HG03045 (cell line): ENCODE results near the gene MTA1.

Source experiments
- ATAC-seq: cut with Tn5 transposase; IDR thresholded peaks from one replicate; pipeline ENCODE4 v1.9.1; 2021; ENCODE audit warnings: mild to moderate bottlenecking, moderate library complexity; ENCODE audit not compliant: unreplicated experiment

The MTA1 gene

DNA sequence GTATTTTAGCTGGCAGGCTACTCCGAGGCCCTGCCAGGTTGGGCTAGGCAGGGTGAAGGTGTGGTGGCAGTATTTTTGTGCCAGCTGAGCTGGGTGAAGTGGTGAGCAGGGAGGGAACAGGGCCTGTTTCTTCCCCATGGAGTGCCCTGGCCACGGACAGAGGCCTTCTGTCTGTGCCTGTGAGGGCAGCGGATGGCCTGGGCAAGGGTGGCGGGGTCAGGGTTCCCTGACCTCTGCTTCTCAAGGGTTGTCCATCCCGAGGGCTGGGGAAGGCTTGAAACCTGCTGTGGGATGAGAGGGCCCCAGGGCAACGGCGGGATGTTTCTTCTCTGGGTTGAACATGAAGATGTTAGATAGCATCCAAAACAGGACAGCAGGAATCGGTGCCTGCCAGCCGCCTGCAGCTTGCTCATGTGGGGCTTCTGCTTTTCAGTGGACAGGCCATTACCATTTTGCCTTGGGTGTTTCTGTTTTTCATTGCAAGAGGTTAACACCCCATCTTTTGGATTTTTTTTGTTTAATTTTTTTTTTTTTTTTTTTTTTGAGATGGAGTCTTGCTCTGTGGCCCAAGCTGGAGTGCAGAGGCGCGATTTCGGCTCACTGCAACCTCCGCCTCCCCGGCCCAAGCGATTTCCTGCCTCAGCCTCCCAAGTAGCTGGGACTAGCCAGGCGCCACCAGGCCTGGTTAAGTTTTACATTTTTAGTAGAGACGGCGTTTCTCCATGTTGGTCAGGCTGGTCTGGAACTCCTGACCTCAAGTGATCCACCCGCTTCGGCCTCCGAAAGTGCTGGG is 3.3 kb downstream of the MTA1 start:
- no peak for ATAC-seq

DNA sequence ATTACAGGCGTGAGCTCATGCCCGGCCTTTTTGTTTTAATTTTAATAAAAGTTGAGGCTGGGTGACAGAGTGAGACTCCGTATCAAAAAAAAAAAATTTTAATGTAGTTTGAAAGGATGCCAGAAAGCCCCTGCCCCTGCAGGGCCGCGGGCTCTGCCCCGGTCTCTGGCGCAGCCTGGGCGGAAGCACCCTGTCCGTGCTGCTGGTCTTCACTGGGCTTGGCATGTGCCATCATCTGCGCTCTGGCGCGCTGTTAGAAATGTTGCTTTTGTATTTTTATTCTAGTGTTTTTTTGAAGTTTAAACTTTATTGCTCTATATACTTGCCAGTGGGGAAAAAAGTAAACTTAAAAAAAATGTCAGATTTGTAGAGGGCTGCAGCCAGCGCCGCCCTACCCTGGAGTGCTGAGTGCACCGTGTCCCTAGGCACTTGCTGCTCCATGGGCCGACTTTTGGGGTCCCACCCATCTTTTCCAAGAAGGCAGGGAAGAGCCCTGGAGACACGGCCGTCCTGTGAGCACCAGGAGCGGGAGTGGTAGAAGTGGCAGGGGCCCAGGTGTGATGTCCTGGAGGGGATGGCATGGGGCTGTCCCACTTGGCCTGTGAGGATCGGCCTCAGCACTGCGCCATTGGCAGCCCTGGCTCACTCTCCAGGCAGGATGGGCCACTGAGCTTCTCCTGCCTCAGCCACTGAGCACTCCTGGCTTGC is 4.0 kb downstream of the MTA1 start:
- no peak for ATAC-seq

DNA sequence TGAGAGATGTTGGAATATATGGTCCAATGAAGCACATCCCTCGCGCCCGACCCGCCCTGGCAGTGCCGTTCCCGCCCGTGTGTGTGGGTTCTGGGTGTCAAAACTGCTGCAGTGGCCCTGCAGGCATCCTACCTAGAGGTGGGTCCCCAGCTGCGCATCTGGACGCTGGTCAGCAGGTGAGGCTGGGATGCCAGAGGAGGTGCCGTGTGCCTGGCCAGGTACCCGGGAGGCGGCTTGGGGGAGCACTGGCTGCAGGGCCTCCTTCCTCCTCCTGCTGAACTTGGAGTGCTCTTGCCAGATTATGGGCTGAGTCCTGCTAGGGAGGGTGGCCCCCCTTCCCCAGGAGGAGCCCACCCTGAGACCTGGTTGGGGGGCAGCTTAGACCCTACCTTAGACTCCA is 5.2 kb downstream of the MTA1 start:
- ATAC-seq: no peak

DNA sequence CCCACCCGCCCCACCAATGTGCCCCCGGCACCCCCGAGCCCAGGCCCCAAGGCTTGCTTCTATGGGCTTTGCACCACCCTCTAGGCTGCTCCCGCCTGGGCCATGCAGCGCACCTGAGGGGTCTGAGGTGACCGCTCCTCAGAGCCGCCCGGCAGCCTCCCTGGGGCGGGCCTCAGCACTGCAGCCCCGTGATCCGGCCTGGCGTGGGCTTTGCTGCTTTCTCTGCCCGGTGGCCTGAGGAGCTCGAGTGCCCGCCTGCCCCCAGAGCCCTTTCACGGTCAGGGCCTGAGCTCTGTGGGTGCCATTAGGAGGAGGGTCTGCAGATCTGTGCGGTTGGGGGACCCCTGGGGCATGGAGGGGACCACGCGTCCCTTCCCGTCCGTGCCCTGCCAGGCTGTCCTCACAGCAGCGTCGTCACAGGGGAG is 6.2 kb downstream of the MTA1 start:
- ATAC-seq: no peak

DNA sequence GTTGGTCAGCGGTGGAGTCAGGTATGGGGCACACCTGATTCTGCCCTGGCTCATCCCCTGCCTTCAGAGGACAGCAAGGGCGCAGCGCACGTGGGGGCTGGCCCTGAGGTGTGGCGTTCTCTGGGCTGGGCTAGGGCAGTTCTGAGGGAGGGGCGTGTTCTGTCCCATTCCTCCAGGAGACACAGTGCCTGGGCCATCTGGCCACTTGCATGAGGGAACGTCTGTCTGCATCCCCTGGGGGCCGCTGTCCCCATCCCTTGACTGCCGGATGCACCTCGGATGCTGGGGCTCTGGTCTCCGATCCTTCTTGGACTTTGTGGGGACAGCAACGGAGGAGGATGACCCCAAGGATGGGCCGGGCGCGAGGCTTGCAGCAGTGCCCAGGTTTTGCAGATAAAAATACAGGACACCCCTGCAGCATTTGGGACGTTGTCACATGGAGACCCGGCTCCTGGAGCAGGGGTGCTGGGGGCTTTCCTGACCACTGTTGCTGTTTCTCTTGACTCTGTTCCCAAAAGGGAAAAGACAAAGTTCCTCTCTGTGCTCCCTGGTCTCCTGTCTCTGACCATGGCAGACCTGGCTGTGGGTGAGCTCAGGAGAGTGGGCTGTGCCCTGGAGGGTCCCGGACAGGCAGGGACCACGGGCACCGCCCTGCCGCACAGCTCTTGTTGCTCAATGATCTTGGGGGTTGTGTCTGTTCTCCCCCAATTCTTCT is 6.9 kb downstream of the MTA1 start:
- no peak for ATAC-seq

DNA sequence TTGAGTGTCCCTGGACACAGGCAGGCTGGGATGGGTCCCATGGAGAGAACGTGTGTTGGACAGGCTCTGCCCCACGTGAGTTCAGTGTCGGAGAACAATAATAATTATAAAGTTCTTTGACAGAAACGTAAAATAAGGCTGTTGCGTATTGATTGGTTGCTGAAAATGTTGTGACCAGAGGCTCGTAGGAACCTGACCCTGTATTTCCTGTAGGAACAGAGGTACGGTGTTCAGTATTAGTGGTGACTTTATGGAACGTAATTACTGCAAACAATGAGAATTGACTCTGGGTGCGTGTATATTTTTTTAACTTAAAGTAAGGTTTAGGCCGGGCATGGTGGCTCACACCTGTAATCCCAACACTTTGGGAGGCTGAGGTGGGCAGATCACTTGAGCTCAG is 7.8 kb downstream of the MTA1 start:
- ATAC-seq: no peak

DNA sequence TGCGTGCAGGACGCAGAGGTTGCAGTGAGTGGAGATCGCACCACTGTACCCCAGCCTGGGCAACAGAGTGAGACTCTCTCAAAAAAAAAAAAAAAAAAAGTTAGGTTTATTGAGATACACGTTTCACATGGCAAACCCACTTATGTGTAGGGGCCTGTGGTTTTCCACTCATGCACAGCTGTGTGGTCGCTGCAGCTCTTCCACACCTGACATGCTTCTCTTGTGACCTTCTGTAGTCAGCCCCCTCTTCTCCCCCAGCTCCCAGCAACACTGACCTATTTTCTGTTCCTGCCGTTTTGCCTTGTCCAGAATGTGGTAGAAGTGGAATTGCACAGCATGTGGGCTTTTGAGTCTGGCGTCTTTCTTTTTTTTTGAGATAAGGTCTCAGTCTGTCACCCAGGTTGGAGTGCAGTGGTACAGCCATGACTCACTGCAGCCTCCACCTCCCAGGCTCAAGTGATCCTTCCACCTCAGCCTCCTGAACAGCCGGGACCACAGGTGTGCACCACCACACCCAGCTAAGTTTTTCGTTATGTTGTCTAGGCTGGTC is 8.4 kb downstream of the MTA1 start:
- no peak for ATAC-seq

DNA sequence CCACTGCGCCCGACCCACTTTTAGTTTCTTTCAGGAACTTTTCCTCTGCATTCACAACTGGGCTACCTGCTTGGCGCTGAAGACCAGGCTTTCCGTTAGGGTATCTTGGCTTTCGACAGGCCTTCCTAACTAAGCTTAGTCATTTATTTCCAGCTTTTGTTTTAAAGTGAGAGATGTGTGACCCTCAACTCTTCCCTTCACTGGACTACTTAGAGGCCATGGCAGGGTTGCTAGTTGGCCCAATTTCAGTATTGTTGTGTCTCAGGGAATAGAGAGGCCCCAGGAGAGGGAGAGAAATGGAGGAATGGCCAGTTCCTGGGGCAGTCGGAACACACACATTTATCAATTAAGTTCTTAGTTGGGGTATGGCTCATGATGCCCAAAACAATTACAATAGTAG is 10.4 kb downstream of the MTA1 start:
- ATAC-seq: no peak

DNA sequence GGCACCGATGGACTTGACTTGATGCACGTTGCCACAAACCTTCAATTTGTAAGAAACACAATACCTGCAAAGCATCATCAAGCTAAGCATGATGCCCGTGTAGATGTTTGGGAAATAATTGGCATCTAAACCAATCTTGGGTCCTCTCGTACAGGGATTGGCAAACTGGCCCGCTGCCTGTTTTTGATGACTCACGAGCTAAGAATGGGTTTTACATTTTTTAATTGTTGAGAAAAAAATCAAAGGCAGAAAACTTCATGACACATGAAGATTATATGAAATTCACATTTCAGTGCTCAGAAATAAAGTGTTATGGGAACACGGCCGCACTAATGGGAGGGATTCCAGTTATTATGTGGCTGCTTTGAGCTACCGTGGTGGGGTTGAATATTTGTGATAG is 10.9 kb downstream of the MTA1 start:
- ATAC-seq: no peak

DNA sequence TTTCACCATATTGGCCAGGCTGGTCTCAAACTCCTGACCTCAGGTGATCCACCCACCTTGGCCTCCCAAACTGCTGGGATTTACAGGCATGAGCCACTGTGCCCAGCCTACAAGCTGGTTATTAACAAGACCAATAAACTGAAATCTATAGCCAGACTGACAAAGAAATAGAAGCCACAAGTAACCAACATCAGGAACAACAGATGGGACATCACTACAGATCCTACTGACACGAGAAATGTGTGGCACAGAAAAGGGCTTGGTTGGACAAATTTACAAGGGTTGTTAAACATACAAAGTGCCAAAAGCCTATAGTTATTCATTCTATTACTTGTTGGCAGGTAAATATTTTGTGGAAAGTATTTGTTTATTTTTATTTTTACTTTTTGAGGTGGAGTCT is 11.6 kb downstream of the MTA1 start:
- no peak for ATAC-seq

DNA sequence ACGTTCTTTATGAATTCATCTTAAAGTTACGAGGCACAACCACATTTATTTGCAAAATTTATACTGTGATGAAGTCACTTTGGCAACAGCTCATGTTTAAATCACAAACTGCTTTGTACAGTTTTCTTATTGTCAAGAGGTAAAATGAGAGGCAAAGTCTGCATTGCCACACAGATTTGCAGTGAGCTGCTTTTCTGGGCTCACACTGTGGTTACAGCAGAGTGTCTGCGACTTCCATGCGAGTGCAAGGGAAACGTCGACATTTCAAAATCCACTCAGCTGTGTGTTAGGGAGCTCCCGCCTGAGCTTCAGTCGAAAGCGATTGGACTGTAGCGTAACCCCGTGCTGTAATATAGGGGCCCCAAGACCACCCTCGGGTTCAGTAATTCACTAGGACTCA is 13.0 kb downstream of the MTA1 start:
- ATAC-seq: no peak

DNA sequence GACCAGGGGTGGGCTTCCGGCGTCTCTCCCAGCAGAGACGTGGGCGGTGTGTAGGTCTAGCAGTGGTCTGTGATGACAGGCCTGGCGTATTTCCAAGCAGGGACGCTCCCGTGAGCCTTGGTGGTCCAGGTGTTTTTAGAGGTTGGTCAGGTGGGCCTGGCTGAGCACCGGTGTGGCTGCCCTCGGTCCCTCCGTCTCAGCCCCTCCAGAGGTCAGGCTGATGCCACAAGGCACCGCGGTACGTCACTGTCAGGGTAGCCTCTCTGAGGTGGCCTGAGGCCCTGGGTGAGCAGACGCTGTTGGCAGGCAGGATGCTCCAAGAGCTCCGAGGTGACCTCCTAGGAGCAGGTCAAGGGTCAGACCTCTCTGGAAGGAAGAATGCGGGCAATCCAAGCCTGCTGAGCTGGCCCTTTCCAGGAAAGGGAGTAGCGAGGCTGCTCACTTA is 13.6 kb downstream of the MTA1 start:
- ATAC-seq: no peak

DNA sequence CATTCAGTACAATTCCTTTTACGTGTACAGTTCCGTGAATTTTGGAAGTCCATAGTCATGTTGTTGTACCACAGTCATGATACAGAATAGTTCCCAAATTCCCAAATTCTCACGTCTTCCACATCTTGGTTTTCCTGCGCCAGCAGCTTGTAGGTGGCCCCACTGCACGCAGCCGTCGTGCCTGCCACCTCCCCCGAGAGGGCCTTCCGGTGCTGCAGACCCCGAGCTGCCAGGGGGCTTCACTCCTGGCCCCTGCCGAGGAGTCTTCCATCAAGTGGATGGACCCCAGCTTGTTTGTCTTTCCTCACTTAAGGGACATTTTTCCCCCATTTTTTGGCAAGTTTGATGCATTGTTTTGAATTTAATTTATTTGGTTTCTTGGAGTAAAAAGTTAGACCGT is 16.8 kb downstream of the MTA1 start:
- ATAC-seq: no peak

DNA sequence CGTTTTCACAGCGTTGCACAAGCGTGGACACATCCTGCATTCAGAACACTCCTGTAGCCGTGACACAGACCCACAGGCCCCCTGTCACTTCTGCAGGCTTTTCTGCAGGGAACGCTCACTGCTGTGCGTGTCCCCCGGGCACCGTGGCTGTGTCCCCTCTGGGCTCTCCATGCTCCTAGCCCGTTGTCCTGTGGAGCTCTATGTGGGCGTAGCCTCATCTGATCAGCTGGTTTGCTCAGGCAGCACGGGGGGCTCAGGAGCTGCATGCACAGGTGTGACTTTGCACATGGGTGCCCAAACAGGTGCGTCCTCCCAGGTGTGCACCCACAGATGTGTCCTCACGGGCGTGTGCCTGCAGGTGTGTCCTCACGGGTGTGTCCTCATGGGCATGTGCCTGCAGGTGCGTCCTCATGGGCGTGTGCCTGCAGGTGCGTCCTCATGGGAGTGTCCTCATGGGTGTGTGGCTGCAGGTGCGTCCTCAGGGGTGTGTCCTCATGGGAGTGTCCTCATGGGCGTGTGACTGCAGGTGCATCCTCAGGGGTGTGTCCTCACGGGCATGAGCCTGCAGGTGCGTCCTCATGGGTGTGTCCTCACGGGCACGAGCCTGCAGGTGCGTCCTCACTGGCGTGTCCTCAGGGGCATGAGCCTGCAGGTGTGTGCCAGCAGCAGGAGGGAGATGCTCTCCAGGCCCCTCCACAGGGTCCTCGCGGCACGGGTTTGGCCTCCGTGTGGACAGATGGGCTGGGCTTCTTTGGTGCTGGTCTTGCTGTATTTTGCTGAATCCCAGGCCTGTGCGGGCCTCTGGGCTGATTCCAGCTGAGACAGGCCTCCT is 17.5 kb downstream of the MTA1 start:
- ATAC-seq: no peak

DNA sequence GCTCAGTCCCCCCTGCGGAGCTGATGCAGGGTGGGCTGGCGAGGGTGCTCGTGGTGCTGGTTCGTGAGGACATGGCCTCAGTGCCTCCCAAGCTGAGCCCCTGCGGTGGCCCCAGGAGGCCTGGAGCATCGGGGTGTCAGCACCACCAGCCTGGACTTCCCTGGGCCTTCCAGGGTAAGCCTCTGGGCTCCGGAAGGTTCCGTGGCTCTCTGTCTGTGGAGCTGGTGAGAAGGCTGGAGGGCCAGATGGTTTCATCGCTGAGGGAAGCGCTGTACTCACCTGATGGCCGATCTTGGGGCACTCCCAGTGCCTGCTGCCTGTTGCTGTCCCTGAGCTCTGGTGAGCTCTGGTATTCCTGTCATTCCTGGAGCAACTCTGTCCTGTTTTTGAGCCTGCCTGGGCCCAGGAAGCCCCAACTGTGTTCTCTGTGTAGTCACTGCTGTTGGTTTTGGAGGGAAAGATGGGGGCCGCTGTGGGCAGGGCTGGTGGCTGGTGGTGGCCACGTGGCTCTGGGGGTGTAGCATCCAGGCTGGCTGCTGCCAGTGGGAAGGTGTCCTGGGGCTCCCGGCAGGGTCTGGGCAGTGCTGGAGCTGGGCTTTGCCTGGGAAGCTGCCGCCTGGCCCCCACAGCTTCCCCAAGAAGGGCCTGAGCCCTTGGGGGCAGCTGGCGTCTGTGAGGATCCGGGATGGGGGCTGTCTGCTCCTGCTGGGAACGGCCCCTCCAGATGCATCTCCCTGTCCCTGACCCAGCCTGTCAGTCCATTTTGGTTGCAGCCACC is 18.3 kb downstream of the MTA1 start:
- no peak for ATAC-seq

DNA sequence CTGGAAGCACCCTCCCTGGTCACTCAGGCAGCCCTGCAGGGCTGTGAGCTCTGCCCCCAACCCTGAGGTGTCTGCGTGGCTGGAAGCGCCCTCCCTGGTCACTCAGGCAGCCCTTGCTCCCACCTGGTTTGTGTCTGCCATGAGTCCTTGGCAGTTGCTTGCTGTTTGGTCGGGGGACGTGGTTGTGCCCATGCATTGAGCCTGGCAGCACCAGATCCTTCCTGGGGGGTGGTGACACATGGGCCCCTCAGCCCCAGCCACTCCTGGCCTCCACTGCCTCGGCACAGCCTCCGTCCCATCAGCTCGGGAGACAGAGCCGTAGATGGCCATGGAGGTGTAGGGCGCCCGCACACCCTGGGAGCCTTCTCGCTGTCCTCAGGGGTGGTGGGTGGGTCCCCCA is 19.6 kb downstream of the MTA1 start:
- no peak for ATAC-seq

DNA sequence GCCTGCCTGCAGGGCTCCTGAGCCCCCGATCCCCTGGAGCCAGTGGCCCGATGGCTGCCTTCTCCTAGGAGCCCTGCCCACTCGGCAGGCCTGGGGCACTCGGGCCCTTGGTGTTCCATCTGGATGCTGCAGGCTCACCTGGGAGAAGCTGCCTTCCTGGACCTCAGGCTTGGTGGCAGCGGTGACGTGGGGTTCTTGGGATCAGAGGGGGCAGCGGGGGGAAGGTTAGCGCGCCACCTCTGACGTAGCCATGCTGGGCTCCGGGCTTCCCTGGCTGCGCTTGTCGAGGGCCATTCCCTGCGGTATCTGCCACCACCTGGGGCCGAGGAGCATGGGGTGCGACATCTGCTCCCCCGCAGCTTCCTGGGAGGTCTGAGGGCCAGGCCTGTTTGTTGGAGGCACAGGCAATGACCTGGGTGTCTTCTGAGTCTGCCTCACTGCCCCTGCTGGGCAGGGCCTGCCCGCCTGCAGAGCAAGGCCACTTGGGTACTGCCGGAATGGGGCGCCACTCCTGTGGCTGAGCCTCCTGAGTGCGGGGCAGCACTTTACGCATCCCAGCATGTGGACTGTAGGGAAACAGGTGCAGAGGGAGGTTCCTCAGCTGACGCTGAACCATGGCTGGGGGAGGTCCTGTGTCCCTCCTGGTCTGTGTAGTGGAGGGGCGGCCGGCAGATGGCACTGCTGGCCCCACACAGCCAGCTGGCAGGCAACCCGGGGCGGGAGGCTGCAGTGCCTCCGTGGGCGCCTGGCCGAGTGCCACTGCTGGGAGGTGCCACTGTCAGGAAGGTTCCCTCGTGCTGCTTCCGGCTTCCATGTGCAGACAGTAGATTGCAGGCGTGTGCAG is 20.3 kb downstream of the MTA1 start:
- ATAC-seq: no peak

DNA sequence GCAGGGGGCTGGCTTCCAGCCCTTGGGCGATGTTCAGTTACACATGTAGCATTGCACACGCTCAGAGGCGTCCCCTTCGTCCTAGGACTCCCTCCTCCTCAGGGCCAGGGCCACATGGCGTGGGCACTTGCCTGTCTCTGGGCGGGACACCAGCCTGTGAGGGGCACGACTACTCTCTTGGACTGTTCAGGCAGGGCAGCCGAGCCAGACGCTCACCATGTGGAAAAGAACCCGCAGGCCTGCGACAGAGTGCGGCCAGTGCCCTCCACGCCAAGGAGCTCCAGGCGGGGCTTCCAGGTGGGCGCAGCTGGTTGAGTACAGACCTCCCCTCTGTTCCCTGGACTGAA is 20.9 kb downstream of the MTA1 start:
- no peak for ATAC-seq

DNA sequence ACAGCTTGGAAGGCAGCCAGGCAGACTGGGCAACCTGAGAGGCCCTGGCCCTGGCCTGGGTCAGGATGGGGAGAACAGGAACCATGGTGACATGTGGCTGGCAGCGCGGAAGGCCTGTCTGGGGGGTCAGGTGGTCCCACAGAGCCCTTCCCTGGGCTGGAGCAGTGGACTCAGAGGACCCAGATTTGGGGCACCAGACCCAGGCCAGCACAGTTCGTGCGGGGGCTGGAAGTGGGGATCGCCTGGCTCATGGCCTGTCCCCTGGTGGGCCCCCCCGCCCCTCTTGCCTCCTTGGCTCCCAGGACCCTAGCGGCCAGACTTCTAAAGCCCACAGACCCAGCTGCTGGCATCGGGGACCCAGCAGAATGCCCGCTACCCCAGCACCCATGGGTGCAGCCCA is 21.4 kb downstream of the MTA1 start:
- no peak for ATAC-seq
